Ishikawa (cell line): ENCODE measurements around the gene KIAA0825.

Experiments
- CEBPB ChIP-seq: IDR thresholded peaks from 2 replicates; pipeline ENCODE4 v1.6.1; 2012
- EP300 ChIP-seq: IDR thresholded peaks from 2 replicates; pipeline ENCODE4 v1.6.1; 2012; ENCODE audit warnings: borderline replicate concordance
- MAX ChIP-seq: IDR thresholded peaks from 2 replicates; pipeline ENCODE4 v1.6.1; 2012
- RAD21 ChIP-seq: IDR thresholded peaks from 2 replicates; pipeline ENCODE4 v1.6.1; 2012; ENCODE audit warnings: low read depth
- REST ChIP-seq: IDR thresholded peaks from 2 replicates; pipeline ENCODE4 v1.6.1; 2012; ENCODE audit warnings: low read depth, mild to moderate bottlenecking
- TAF1 ChIP-seq: IDR thresholded peaks from 2 replicates; pipeline ENCODE4 v1.6.1; 2012; ENCODE audit warnings: low read depth, mild to moderate bottlenecking
- YY1 ChIP-seq: IDR thresholded peaks from 2 replicates; pipeline ENCODE4 v1.6.1; 2012; ENCODE audit warnings: low read depth

GRCh38 chr5:94544031-94544650 is 74.3 kb downstream of the KIAA0825 start:
- TF ChIP-seq RAD21 (no peak), YY1 (no peak), REST (no peak), TAF1 (no peak), EP300 (no peak), CEBPB (no peak), MAX (no peak)
